MM.1S (cell line): ENCODE measurements around the gene CUL2.

Experiments used
- DNase-seq: peaks from one replicate; pipeline ENCODE4 v3.0.0-alpha.2; 2015
- H2AFZ ChIP-seq: fragments of 300-600 bp; sonication (generic); 2 replicates; pipeline ENCODE4 v1.6.0; 2016; ENCODE audit warnings: antibody characterized with exemption, low read length
- H3F3A ChIP-seq: fragments of 300-600 bp; sonication (generic); 2 replicates; pipeline ENCODE4 v1.6.1; 2016; ENCODE audit warnings: mild to moderate bottlenecking, antibody characterized with exemption, low read length, moderate library complexity, mixed read lengths; ENCODE audit not compliant: insufficient read depth
- H3K27ac ChIP-seq: fragments of 300-600 bp; sonication (generic); 2 replicates; pipeline ENCODE4 v1.5.1; 2016; ENCODE audit warnings: mild to moderate bottlenecking, low read length
- H3K27me3 ChIP-seq: fragments of 300-600 bp; sonication (generic); replicated peaks from 2 replicates; pipeline ENCODE4 v1.6.0; 2016; ENCODE audit warnings: low read length; ENCODE audit not compliant: insufficient read depth
- H3K36me3 ChIP-seq: fragments of 300-600 bp; sonication (generic); replicated peaks from 2 replicates; pipeline ENCODE4 v1.6.1; 2016; ENCODE audit warnings: mild to moderate bottlenecking, low read length, mixed read lengths; ENCODE audit not compliant: insufficient read depth
- H3K4me1 ChIP-seq: fragments of 300-600 bp; sonication (generic); 2 replicates; pipeline ENCODE4 v1.6.1; 2016; ENCODE audit warnings: low read length, mixed read lengths
- H3K4me2 ChIP-seq: fragments of 300-600 bp; sonication (generic); 2 replicates; pipeline ENCODE4 v1.6.0; 2016; ENCODE audit warnings: low read depth, low read length
- H3K4me3 ChIP-seq: fragments of 300-600 bp; sonication (generic); 2 replicates; pipeline ENCODE4 v1.5.1; 2016; ENCODE audit warnings: low read length, mixed read lengths
- H3K79me2 ChIP-seq: fragments of 300-600 bp; sonication (generic); 2 replicates; pipeline ENCODE4 v1.6.1; 2016; ENCODE audit warnings: mixed run types, low read length, mixed read lengths
- H3K9ac ChIP-seq: fragments of 300-600 bp; sonication (generic); 2 replicates; pipeline ENCODE4 v1.6.1; 2016; ENCODE audit warnings: low read length, mixed read lengths
- H3K9me2 ChIP-seq: fragments of 300-600 bp; sonication (generic); replicated peaks from 2 replicates; pipeline ENCODE4 v1.6.1; 2016; ENCODE audit warnings: mild to moderate bottlenecking, low read length, mixed read lengths; ENCODE audit not compliant: insufficient read depth
- H3K9me3 ChIP-seq: fragments of 300-600 bp; sonication (generic); replicated peaks from 2 replicates; pipeline ENCODE4 v1.6.1; 2016; ENCODE audit warnings: mild to moderate bottlenecking, low read length, mixed read lengths; ENCODE audit not compliant: insufficient read depth
- H4K20me1 ChIP-seq: fragments of 300-600 bp; sonication (generic); 2 replicates; pipeline ENCODE4 v1.6.1; 2016; ENCODE audit warnings: mild to moderate bottlenecking, low read length, moderate library complexity, mixed read lengths; ENCODE audit not compliant: insufficient read depth
- CTCF ChIP-seq: fragments of 300-600 bp; sonication (generic); IDR thresholded peaks from 2 replicates; pipeline ENCODE4 v1.5.1; 2016; ENCODE audit warnings: antibody characterized with exemption, low read length, mixed read lengths
- EZH2 ChIP-seq: fragments of 300-600 bp; sonication (generic); optimal IDR thresholded peaks from 2 replicates; pipeline ENCODE3; 2017; ENCODE audit warnings: low read depth, mild to moderate bottlenecking, antibody characterized with exemption, low read length, mixed read lengths
- EZH2phosphoT487 ChIP-seq: fragments of 300-600 bp; sonication (generic); IDR thresholded peaks from 2 replicates; pipeline ENCODE4 v1.6.1; 2018; ENCODE audit warnings: antibody characterized with exemption, low read length

Gene CUL2

GRCh38 chr10:35004651-35005050, 85.5 kb downstream of the CUL2 start:
- H3K9me3 ChIP-seq = no peaks in the 10 kb centered on the region
- no peaks in the 10 kb centered on the region for H3K79me2 ChIP-seq
- H3K27ac ChIP-seq = no peak overlapping the region
- TF ChIP-seq EZH2phosphoT487 (no peak), EZH2 (no peak), CTCF (no peak)
- H3K4me3 ChIP-seq = no peak overlapping the region
- no peaks in the 10 kb centered on the region for H4K20me1 ChIP-seq
- H3F3A ChIP-seq = no peaks in the 10 kb centered on the region
- H3K27me3 ChIP-seq = no peaks in the 10 kb centered on the region
- H2AFZ ChIP-seq = no peak overlapping the region
- no peaks in the 10 kb centered on the region for H3K9me2 ChIP-seq
- H3K4me1 ChIP-seq = no peaks in the 10 kb centered on the region
- H3K9ac ChIP-seq = no peak overlapping the region
- DNase-seq = no peak
- no peak overlapping the region for H3K4me2 ChIP-seq
- H3K36me3 ChIP-seq = no peaks in the 10 kb centered on the region

- Histone ChIP-seq H3K36me3 (no peaks in the 10 kb centered on the region), H3K79me2 (no peaks in the 10 kb centered on the region), H3K4me1 (no peaks in the 10 kb centered on the region), H3K4me2 (no peak overlapping the region), H3F3A (no peaks in the 10 kb centered on the region), H3K9me2 (no peaks in the 10 kb centered on the region), H3K9me3 (no peaks in the 10 kb centered on the region), H3K27ac (no peak overlapping the region), H3K4me3 (no peak overlapping the region), H4K20me1 (no peaks in the 10 kb centered on the region), H3K27me3 (no peaks in the 10 kb centered on the region), H3K9ac (no peak overlapping the region), H2AFZ (no peak overlapping the region)
- DNase-seq = no peak
- no peak for TF ChIP-seq CTCF
- TF ChIP-seq EZH2phosphoT487 = no peak
- no peak for TF ChIP-seq EZH2
Measured at GRCh38 chr10:35003906-35004305, 86.2 kb downstream of the CUL2 start.

GRCh38 chr10:35000936-35001335, 89.2 kb downstream of the CUL2 start:
- no peaks in the 10 kb centered on the region for H3K9me3 ChIP-seq
- H2AFZ ChIP-seq = no peak overlapping the region
- no peak overlapping the region for H3K4me3 ChIP-seq
- H4K20me1 ChIP-seq = no peaks in the 10 kb centered on the region
- no peak overlapping the region for H3K4me2 ChIP-seq
- H3K4me1 ChIP-seq = no peaks in the 10 kb centered on the region
- no peaks in the 10 kb centered on the region for H3K27me3 ChIP-seq
- H3K36me3 ChIP-seq = no peaks in the 10 kb centered on the region
- no peaks in the 10 kb centered on the region for H3K9me2 ChIP-seq
- no peaks in the 10 kb centered on the region for H3F3A ChIP-seq
- H3K27ac ChIP-seq = no peak overlapping the region
- H3K79me2 ChIP-seq = no peaks in the 10 kb centered on the region
- H3K9ac ChIP-seq = no peak overlapping the region
- DNase-seq = no peak
- TF ChIP-seq CTCF (no peak), EZH2phosphoT487 (no peak), EZH2 (no peak)
